HL-60 (cell line): ENCODE data around the gene KRTAP5-7.

Experiments
- DNase-seq, 2 experiments: peaks; one replicate each; pipeline ENCODE4 v3.0.0-alpha.2; 2010 to 2020; ENCODE audit warnings: low read depth in 1 of 2, low spot score in 1 of 2
- H3K27ac ChIP-seq: fragments of 250-450 bp; sonication (Bioruptor Pico); replicated peaks from 2 replicates; pipeline ENCODE4 v1.5.1; 2020; ENCODE audit warnings: mild to moderate bottlenecking, moderate library complexity
- H3K27me3 ChIP-seq: fragments of 250-450 bp; sonication (Bioruptor Pico); 2 replicates; pipeline ENCODE4 v1.5.1; 2021; ENCODE audit warnings: mild to moderate bottlenecking, moderate library complexity; ENCODE audit not compliant: insufficient read depth, poor library complexity, severe bottlenecking
- H3K4me3 ChIP-seq: replicated peaks from 2 replicates; pipeline ENCODE4 v1.5.1; 2011; ENCODE audit warnings: mild to moderate bottlenecking, control low read depth, low read length; ENCODE audit not compliant: insufficient read depth
- GABPA ChIP-seq: IDR thresholded peaks from 2 replicates; pipeline ENCODE4 v1.6.1; 2012; ENCODE audit warnings: low read depth
- POLR2AphosphoS5 ChIP-seq: IDR thresholded peaks from 2 replicates; pipeline ENCODE4 v1.6.1; 2012; ENCODE audit warnings: low read depth
- REST ChIP-seq: IDR thresholded peaks from 2 replicates; pipeline ENCODE4 v1.6.1; 2012; ENCODE audit warnings: low read depth; ENCODE audit not compliant: insufficient replicate concordance
- SPI1 ChIP-seq: IDR thresholded peaks from 2 replicates; pipeline ENCODE4 v1.6.1; 2012; ENCODE audit warnings: low read depth, mild to moderate bottlenecking, borderline replicate concordance
- TF ChIP-seq, protein P1 (sequence below): IDR thresholded peaks from one replicate; pipeline ENCODE4 v1.5.1; 2011; ENCODE audit warnings: low read length, control low read depth, inconsistent platforms; ENCODE audit not compliant: insufficient read depth

KRTAP5-7 gene

DNA sequence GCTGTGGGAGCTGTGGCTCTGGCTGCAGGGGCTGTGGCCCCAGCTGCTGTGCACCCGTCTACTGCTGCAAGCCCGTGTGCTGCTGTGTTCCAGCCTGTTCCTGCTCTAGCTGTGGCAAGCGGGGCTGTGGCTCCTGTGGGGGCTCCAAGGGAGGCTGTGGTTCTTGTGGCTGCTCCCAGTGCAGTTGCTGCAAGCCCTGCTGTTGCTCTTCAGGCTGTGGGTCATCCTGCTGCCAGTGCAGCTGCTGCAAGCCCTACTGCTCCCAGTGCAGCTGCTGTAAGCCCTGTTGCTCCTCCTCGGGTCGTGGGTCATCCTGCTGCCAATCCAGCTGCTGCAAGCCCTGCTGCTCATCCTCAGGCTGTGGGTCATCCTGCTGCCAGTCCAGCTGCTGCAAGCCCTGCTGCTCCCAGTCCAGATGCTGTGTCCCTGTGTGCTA, 21.7 kb downstream of the KRTAP5-7 start:
- no peak overlapping the region for H3K27ac ChIP-seq
- H3K27me3 ChIP-seq, result no peaks in the 10 kb centered on the region
- DNase-seq, result peak in 1 of 2 experiments; percentile 72
- TF ChIP-seq GABPA, result no peak
- TF ChIP-seq POLR2AphosphoS5, result peak; percentile 93
- TF ChIP-seq REST, result no peak
- TF ChIP-seq, protein P1, sequence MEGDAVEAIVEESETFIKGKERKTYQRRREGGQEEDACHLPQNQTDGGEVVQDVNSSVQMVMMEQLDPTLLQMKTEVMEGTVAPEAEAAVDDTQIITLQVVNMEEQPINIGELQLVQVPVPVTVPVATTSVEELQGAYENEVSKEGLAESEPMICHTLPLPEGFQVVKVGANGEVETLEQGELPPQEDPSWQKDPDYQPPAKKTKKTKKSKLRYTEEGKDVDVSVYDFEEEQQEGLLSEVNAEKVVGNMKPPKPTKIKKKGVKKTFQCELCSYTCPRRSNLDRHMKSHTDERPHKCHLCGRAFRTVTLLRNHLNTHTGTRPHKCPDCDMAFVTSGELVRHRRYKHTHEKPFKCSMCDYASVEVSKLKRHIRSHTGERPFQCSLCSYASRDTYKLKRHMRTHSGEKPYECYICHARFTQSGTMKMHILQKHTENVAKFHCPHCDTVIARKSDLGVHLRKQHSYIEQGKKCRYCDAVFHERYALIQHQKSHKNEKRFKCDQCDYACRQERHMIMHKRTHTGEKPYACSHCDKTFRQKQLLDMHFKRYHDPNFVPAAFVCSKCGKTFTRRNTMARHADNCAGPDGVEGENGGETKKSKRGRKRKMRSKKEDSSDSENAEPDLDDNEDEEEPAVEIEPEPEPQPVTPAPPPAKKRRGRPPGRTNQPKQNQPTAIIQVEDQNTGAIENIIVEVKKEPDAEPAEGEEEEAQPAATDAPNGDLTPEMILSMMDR, result no peak
- TF ChIP-seq SPI1, result no peak
- no peak overlapping the region for H3K4me3 ChIP-seq

DNA sequence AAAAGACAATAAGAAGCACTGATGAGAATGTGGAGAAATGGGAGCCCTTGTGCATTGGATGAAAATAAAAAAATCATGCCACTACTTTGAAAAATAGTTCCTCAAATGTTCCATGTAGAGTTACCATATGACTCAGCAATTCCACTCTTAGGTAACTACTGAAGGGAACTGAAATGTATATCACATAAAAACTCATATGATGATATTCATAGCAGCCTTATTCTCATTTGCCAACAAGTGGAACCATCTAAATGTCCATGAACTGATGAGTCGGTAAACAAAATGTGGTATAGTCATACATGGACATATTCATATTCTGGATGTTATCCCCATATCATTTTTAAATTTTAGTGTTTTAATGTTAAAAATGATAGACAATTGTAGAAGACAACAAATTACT, 24.6 kb downstream of the KRTAP5-7 start:
- Histone ChIP-seq H3K27me3 (no peaks in the 10 kb centered on the region), H3K27ac (no peak overlapping the region), H3K4me3 (no peak overlapping the region)
- DNase-seq, result peak in 1 of 2 experiments; percentile 31
- TF ChIP-seq GABPA, result no peak
- no peak for TF ChIP-seq REST
- TF ChIP-seq POLR2AphosphoS5, result no peak
- peak; percentile 50; the same call in 1 of the 2 replicates for TF ChIP-seq SPI1
- TF ChIP-seq, protein P1, result no peak

- no peak overlapping the region for H3K27ac ChIP-seq
- H3K4me3 ChIP-seq, result no peak overlapping the region
- DNase-seq, result no peak
- H3K27me3 ChIP-seq, result no peaks in the 10 kb centered on the region
- TF ChIP-seq POLR2AphosphoS5 (no peak), GABPA (no peak), REST (no peak), SPI1 (no peak)
- TF ChIP-seq, protein P1, result no peak
Measured at GRCh38 chr11:71554996-71555395, 27.9 kb downstream of the KRTAP5-7 start.
